CD8-positive, alpha-beta T cell (primary cell): ENCODE measurements around the gene NWD2. TPM values are rescaled to one million over a fixed set of nuclear protein-coding genes. Genes with fewer than 3 reads are reported as not detected.

Experiments used
- microRNA-seq: library from miRNA; unstranded; fragments of <30 nt; microRNA quantifications from one replicate; pipeline ENCODE4 v1.2.0, GENCODE V29; 2022; ENCODE audit warnings: borderline microRNAs expressed
- total RNA-seq, 46 experiments: library from RNA in 2 of 46; stranded (reverse) in 2 of 46; gene quantifications; one replicate each; pipeline ENCODE4 v1.2.3 and lab custom pipeline; 2021 to 2026

Gene NWD2
- total RNA-seq, 2 experiments from 2014 or later, result not detected

Small RNA genes within 50 kb of the gene (microRNA-seq; reads per million reads assigned to microRNA genes)
- not detected for gene MIR4801
